Neural cell (in vitro differentiated cells): ENCODE data around the gene KIN. TPM values are rescaled to one million over a fixed set of nuclear protein-coding genes. Genes with fewer than 3 reads are reported as not detected.

Experiments
- H2AFZ ChIP-seq: fragments of 200-600, 300-800 bp; sonication (generic), shearing (Covaris generic); 2 replicates; pipeline ENCODE4 v1.6.0; 2014; ENCODE audit warnings: low read depth, mild to moderate bottlenecking, antibody characterized with exemption, low read length, moderate library complexity
- H3F3A ChIP-seq: fragments of 200-600 bp; shearing (Covaris generic); 2 replicates; pipeline ENCODE4 v1.6.1; 2016; ENCODE audit warnings: mild to moderate bottlenecking, moderate library complexity, mixed read lengths, antibody characterized with exemption, low read length; ENCODE audit not compliant: insufficient read depth, poor library complexity, severe bottlenecking
- H3K27ac ChIP-seq: fragments of 200-600, 300-800 bp; sonication (generic), shearing (Covaris generic); 2 replicates; pipeline ENCODE4 v1.5.1; 2014; ENCODE audit warnings: mild to moderate bottlenecking, low read length, moderate library complexity
- H3K27me3 ChIP-seq: fragments of 300-800, 200-600 bp; sonication (generic), shearing (Covaris generic); 2 replicates; pipeline ENCODE4 v1.6.0; 2014; ENCODE audit warnings: mild to moderate bottlenecking, low read depth, low read length, moderate library complexity; ENCODE audit not compliant: insufficient read depth
- H3K36me3 ChIP-seq: fragments of 300-800, 200-600 bp; sonication (generic), shearing (Covaris generic); 2 replicates; pipeline ENCODE4 v1.5.1; 2014; ENCODE audit warnings: mild to moderate bottlenecking, antibody characterized with exemption, low read length, moderate library complexity; ENCODE audit not compliant: insufficient read depth
- H3K4me2 ChIP-seq: fragments of 300-800, 200-600 bp; sonication (generic), shearing (Covaris generic); 2 replicates; pipeline ENCODE4 v1.6.0; 2014; ENCODE audit warnings: mild to moderate bottlenecking, low read length
- H3K4me3 ChIP-seq: fragments of 300-800, 200-600 bp; sonication (generic), shearing (Covaris generic); 2 replicates; pipeline ENCODE4 v1.5.1; 2014; ENCODE audit warnings: mild to moderate bottlenecking, low read length, moderate library complexity
- H3K79me2 ChIP-seq: fragments of 200-600 bp; shearing (Covaris generic); replicated peaks from 2 replicates; pipeline ENCODE4 v1.6.0; 2014; ENCODE audit warnings: mild to moderate bottlenecking, low read length, moderate library complexity; ENCODE audit not compliant: insufficient read depth
- H3K9ac ChIP-seq: fragments of 300-800, 200-600 bp; sonication (generic), shearing (Covaris generic); 2 replicates; pipeline ENCODE4 v1.6.1; 2016; ENCODE audit warnings: mild to moderate bottlenecking, low read length, mixed read lengths
- H3K9me2 ChIP-seq: fragments of 200-600 bp; shearing (Covaris generic); 2 replicates; pipeline ENCODE4 v1.6.1; 2016; ENCODE audit warnings: mild to moderate bottlenecking, low read length, mixed read lengths; ENCODE audit not compliant: insufficient read depth
- H3K9me3 ChIP-seq: fragments of 200-600, 300-800 bp; sonication (generic), shearing (Covaris generic); 2 replicates; pipeline ENCODE4 v1.6.1; 2016; ENCODE audit warnings: mild to moderate bottlenecking, mixed run types, low read length, moderate library complexity, mixed read lengths
- H4K20me1 ChIP-seq: fragments of 200-600 bp; shearing (Covaris generic); 2 replicates; pipeline ENCODE4 v1.6.1; 2016; ENCODE audit warnings: mild to moderate bottlenecking, mixed run types; ENCODE audit not compliant: insufficient read depth
- CTCF ChIP-seq: fragments of 450-650 bp; IDR thresholded peaks from 2 replicates; pipeline ENCODE4 v1.5.1; 2014; ENCODE audit warnings: antibody characterized with exemption, mild to moderate bottlenecking, moderate library complexity; ENCODE audit not compliant: poor library complexity, severe bottlenecking
- EP300 ChIP-seq: fragments of 450-650 bp; conservative IDR thresholded peaks from 2 replicates; pipeline ENCODE4 v1.6.1; 2014; ENCODE audit warnings: antibody characterized with exemption, mild to moderate bottlenecking, moderate library complexity; ENCODE audit not compliant: poor library complexity, severe bottlenecking
- EZH2 ChIP-seq: fragments of 200-600, 300-800 bp; shearing (Covaris generic), sonication (generic); IDR thresholded peaks from 2 replicates; pipeline ENCODE4 v1.6.1; 2014; ENCODE audit warnings: antibody characterized with exemption, low read length, borderline replicate concordance, mild to moderate bottlenecking; ENCODE audit not compliant: insufficient read depth, poor library complexity, severe bottlenecking
- MXI1 ChIP-seq: fragments of 450-650 bp; conservative IDR thresholded peaks from 2 replicates; pipeline ENCODE4 v1.6.1; 2014; ENCODE audit warnings: antibody characterized with exemption, mild to moderate bottlenecking; ENCODE audit not compliant: poor library complexity, severe bottlenecking
- POLR2AphosphoS5 ChIP-seq: IDR thresholded peaks from 2 replicates; pipeline ENCODE4 v1.6.1; 2012
- RAD21 ChIP-seq: fragments of 450-650 bp; conservative IDR thresholded peaks from 2 replicates; pipeline ENCODE4 v1.6.1; 2014; ENCODE audit warnings: antibody characterized with exemption, mild to moderate bottlenecking, moderate library complexity
- REST ChIP-seq: IDR thresholded peaks from 2 replicates; pipeline ENCODE4 v1.6.1; 2012; ENCODE audit warnings: borderline replicate concordance
- SMC3 ChIP-seq: fragments of 450-650 bp; conservative IDR thresholded peaks from 2 replicates; pipeline ENCODE4 v1.6.1; 2014; ENCODE audit warnings: antibody characterized with exemption, mild to moderate bottlenecking, moderate library complexity; ENCODE audit not compliant: poor library complexity
- TAF1 ChIP-seq: IDR thresholded peaks from 2 replicates; pipeline ENCODE4 v1.6.1; 2012; ENCODE audit warnings: low read depth
- polyA plus RNA-seq: library from polyadenylated mRNA; depleted of rRNA; stranded (reverse); fragments of >200 nt; gene quantifications from 2 replicates; pipeline ENCODE4 v1.2.3, GENCODE V29; 2014

The KIN gene
- polyA plus RNA-seq, 1 donor from 2014 or later, result 24.4 TPM

- no peaks in the 10 kb centered on the region for H3K9me2 ChIP-seq
- H3F3A ChIP-seq, result no peaks in the 10 kb centered on the region
- no peaks in the 10 kb centered on the region for H3K36me3 ChIP-seq
- H3K9me3 ChIP-seq, result no peaks in the 10 kb centered on the region
- no peak overlapping the region for H3K27ac ChIP-seq
- no peaks in the 10 kb centered on the region for H3K79me2 ChIP-seq
- no peak for TF ChIP-seq RAD21
- no peak for TF ChIP-seq MXI1
- no peak for TF ChIP-seq POLR2AphosphoS5
- TF ChIP-seq REST, result no peak
- TF ChIP-seq EZH2, result no peak
- TF ChIP-seq CTCF, result no peak
- no peak for TF ChIP-seq EP300
- H3K27me3 ChIP-seq, result no peaks in the 10 kb centered on the region
- H2AFZ ChIP-seq, result no peak overlapping the region
- H3K4me2 ChIP-seq, result no peak overlapping the region
- H3K4me3 ChIP-seq, result no peak overlapping the region
- no peaks in the 10 kb centered on the region for H4K20me1 ChIP-seq
- no peak overlapping the region for H3K9ac ChIP-seq
Measured at GRCh38 chr10:7706534-7707073, 81.2 kb downstream of the KIN start.

- Histone ChIP-seq H3K27me3 (no peaks in the 10 kb centered on the region), H3K9me2 (no peaks in the 10 kb centered on the region), H3K9me3 (no peaks in the 10 kb centered on the region), H3K4me3 (no peak overlapping the region), H3K79me2 (no peaks in the 10 kb centered on the region), H3K27ac (no peak overlapping the region), H3K9ac (no peak overlapping the region), H2AFZ (no peak overlapping the region), H4K20me1 (no peaks in the 10 kb centered on the region), H3F3A (no peaks in the 10 kb centered on the region), H3K36me3 (no peaks in the 10 kb centered on the region), H3K4me2 (no peak overlapping the region)
- TF ChIP-seq RAD21 (no peak), REST (no peak), EZH2 (no peak), EP300 (no peak), CTCF (no peak), MXI1 (no peak), SMC3 (no peak), POLR2AphosphoS5 (no peak), TAF1 (no peak)
Measured at GRCh38 chr10:7705341-7705740, 82.5 kb downstream of the KIN start.
